ENCODE results near the gene ZDHHC9. TPM values are rescaled to one million over a fixed set of nuclear protein-coding genes. Genes with fewer than 3 reads are reported as not detected.

ZDHHC9 gene
- 10 to 100 TPM in 3 of 4 donors, 1 to 10 TPM in 1; 4.2 to 19.7 (median 13.1) TPM for total RNA-seq

- TF ChIP-seq, protein P1, sequence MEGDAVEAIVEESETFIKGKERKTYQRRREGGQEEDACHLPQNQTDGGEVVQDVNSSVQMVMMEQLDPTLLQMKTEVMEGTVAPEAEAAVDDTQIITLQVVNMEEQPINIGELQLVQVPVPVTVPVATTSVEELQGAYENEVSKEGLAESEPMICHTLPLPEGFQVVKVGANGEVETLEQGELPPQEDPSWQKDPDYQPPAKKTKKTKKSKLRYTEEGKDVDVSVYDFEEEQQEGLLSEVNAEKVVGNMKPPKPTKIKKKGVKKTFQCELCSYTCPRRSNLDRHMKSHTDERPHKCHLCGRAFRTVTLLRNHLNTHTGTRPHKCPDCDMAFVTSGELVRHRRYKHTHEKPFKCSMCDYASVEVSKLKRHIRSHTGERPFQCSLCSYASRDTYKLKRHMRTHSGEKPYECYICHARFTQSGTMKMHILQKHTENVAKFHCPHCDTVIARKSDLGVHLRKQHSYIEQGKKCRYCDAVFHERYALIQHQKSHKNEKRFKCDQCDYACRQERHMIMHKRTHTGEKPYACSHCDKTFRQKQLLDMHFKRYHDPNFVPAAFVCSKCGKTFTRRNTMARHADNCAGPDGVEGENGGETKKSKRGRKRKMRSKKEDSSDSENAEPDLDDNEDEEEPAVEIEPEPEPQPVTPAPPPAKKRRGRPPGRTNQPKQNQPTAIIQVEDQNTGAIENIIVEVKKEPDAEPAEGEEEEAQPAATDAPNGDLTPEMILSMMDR (IDR thresholded peaks at IDR 0.05): peak in 1 of 3 experiments; percentile 8
- TF ChIP-seq POLR2A (IDR thresholded peaks at IDR 0.05; ENCODE audit: low read depth) (peak; percentile 21), POLR2AphosphoS5 (IDR thresholded peaks at IDR 0.05) (peak; percentile 59 to 75), EP300 (IDR thresholded peaks at IDR 0.05) (no peak)
- peak; percentile 96 for DNase-seq (ENCODE audit: extremely low spot score)
- 33% methylated on average over 46 of the region's 72 CpGs for WGBS
- H3K27ac ChIP-seq (replicated peaks in 1 of 4): peak within 1 kb of the TSS; percentile 73 to 86 (median 79)
- no peaks in the 10 kb centered on the region for H3K9me3 ChIP-seq
- H3K4me3 ChIP-seq: peak within 1 kb of the TSS; percentile 68 to 81 (median 72)
- H3K27me3 ChIP-seq: no peaks in the 10 kb centered on the region
- peaks cover 0 to 15% (median 11%) of the 10 kb centered on the region in 4 donors for H3K4me1 ChIP-seq
- peaks cover 0 to 13% (median 5%) of the 10 kb centered on the region in 4 donors for H3K36me3 ChIP-seq
- intact Hi-C loops (cut with DNase I): loop anchor here (10.0 kb wide), 1 partner anchor 221 kb away; no protein-coding TSS in a partner anchor
These were observed at the start of gene ZDHHC9 for GRCh38 chrX:129843459-129844306. ZDHHC9 (minus strand) TSS chrX:129843886; CDS start chrX:129841945, 1,941 bp downstream.

GRCh38 chrX:129877401-129877800, 33.7 kb upstream of the ZDHHC9 start:
- no peak for TF ChIP-seq EP300 (IDR thresholded peaks at IDR 0.05)
- TF ChIP-seq, protein P1 (IDR thresholded peaks at IDR 0.05): no peak
- no peak for TF ChIP-seq POLR2AphosphoS5 (IDR thresholded peaks at IDR 0.05)
- TF ChIP-seq POLR2A (IDR thresholded peaks at IDR 0.05; ENCODE audit: low read depth): no peak
- H3K4me1 ChIP-seq: no peaks in the 10 kb centered on the region
- H3K27me3 ChIP-seq: no peaks in the 10 kb centered on the region
- intact Hi-C loops (cut with DNase I): no loop called here
- no peak overlapping the region for H3K4me3 ChIP-seq
- no peak overlapping the region for H3K27ac ChIP-seq (replicated peaks in 1 of 4)
- H3K36me3 ChIP-seq: no peaks in the 10 kb centered on the region
- DNase-seq (ENCODE audit: extremely low spot score): no peak
- H3K9me3 ChIP-seq: no peaks in the 10 kb centered on the region
- 87% methylated on average over 5 of the region's 5 CpGs for WGBS

DNA sequence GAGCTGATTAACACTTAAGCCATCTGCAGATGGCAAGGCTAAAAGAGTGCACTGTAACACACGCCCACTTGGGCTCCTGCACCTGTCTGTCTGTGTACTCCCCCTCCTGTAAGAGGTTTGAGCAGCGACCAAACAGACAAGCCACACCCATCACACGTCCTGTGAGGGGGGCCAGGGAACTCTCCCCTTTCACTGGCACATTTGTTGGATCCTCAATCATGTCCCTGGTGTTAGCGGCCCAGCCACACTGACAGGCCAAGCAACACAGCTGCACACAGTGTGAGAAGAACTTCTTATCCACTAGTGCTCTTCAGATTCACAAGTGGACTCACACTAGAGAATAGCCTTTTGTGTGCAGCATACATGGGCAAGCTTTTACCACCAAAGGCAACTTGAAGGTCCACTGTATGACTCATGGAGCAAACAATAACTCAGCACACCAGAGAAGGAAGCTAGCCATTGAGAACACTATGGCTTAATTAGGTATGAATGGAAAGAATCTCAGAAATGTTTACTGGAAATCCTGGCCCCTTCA, 33.2 kb upstream of the ZDHHC9 start:
- no peak for TF ChIP-seq POLR2AphosphoS5 (IDR thresholded peaks at IDR 0.05)
- TF ChIP-seq, protein P1 (IDR thresholded peaks at IDR 0.05): no peak
- Histone ChIP-seq H3K4me3 (no peak overlapping the region), H3K36me3 (no peaks in the 10 kb centered on the region), H3K9me3 (no peaks in the 10 kb centered on the region), H3K27ac (replicated peaks in 1 of 4) (no peak overlapping the region), H3K4me1 (no peaks in the 10 kb centered on the region), H3K27me3 (no peaks in the 10 kb centered on the region)
- intact Hi-C loops (cut with DNase I): no loop called here
- DNase-seq (ENCODE audit: extremely low spot score): no peak
- 80% methylated on average over 1 of the region's 4 CpGs for WGBS

GRCh38 chrX:129875669-129876068, 32.0 kb upstream of the ZDHHC9 start:
- no peaks in the 10 kb centered on the region for H3K9me3 ChIP-seq
- intact Hi-C loops (cut with DNase I): no loop called here
- no peak overlapping the region for H3K4me3 ChIP-seq
- no peaks in the 10 kb centered on the region for H3K27me3 ChIP-seq
- no peaks in the 10 kb centered on the region for H3K4me1 ChIP-seq
- no peak for DNase-seq (ENCODE audit: extremely low spot score)
- H3K36me3 ChIP-seq: no peaks in the 10 kb centered on the region
- H3K27ac ChIP-seq (replicated peaks in 1 of 4): no peak overlapping the region
- no peak for TF ChIP-seq POLR2AphosphoS5 (IDR thresholded peaks at IDR 0.05)
- TF ChIP-seq, protein P1 (IDR thresholded peaks at IDR 0.05): no peak
- TF ChIP-seq POLR2A (IDR thresholded peaks at IDR 0.05; ENCODE audit: low read depth): no peak
- no peak for TF ChIP-seq EP300 (IDR thresholded peaks at IDR 0.05)
- 38% methylated on average over 2 of the region's 3 CpGs for WGBS

Data from esophagus muscularis mucosa (tissue), 4 donors.